Bronchial epithelial cell (primary cell): ENCODE results near the gene CCL22. TPM values are rescaled to one million over a fixed set of nuclear protein-coding genes. Genes with fewer than 3 reads are reported as not detected.

Experiments used
- DNase-seq: peaks from one replicate; pipeline ENCODE4 v3.0.0-alpha.2; 2010; ENCODE audit warnings: low read depth
- FAIRE-seq: peaks from 2 replicates; lab custom pipeline; 2011; peaks lifted over from hg19 to GRCh38; lab: Jason Lieb, UNC
- H3K27me3 ChIP-seq: 2 replicates; pipeline ENCODE4 v1.5.1; 2011; ENCODE audit warnings: low read length; ENCODE audit not compliant: control insufficient read depth, insufficient read depth
- H3K36me3 ChIP-seq: 2 replicates; pipeline ENCODE4 v1.5.1; 2011; ENCODE audit warnings: low read length; ENCODE audit not compliant: control insufficient read depth, insufficient read depth
- H3K4me3 ChIP-seq: 2 replicates; pipeline ENCODE4 v1.5.1; 2011; ENCODE audit warnings: mild to moderate bottlenecking, low read depth, low read length, control low read depth
- total RNA-seq: library from RNA; depleted of rRNA; stranded (reverse); fragments of >200 nt; gene quantifications from 2 replicates; pipeline ENCODE4 v1.2.1, GENCODE V29; 2014
- TF ChIP-seq, protein P1 (sequence below): IDR thresholded peaks from 2 replicates; pipeline ENCODE4 v1.5.1; 2011; ENCODE audit warnings: mild to moderate bottlenecking, moderate library complexity, low read length, control low read depth, inconsistent platforms; ENCODE audit not compliant: insufficient read depth, severe bottlenecking

Gene CCL22
- total RNA-seq, 1 donor from 2014 or later, result not detected

DNA sequence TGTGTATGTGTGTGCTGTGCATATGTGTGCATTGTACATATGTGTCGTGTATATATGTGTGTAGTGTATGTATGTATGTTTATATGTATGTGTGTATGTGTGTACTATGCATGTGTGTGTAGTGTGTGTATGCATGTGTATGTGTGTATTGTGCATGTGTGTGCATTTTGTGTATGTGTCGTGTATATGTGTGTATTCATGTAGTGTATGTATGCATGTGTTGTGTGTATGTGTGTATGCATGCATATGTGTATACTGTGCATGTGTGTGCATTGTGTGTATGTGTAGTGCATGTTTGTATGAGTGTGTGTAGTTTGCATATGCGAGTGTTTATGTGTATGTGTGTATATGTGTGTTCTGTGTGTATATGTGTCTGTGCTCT lies 30.5 kb downstream of the CCL22 start:
- Histone ChIP-seq H3K27me3 (peaks cover 4% of the 10 kb centered on the region), H3K4me3 (no peak overlapping the region), H3K36me3 (no peaks in the 10 kb centered on the region)
- no peak for FAIRE-seq
- TF ChIP-seq, protein P1, sequence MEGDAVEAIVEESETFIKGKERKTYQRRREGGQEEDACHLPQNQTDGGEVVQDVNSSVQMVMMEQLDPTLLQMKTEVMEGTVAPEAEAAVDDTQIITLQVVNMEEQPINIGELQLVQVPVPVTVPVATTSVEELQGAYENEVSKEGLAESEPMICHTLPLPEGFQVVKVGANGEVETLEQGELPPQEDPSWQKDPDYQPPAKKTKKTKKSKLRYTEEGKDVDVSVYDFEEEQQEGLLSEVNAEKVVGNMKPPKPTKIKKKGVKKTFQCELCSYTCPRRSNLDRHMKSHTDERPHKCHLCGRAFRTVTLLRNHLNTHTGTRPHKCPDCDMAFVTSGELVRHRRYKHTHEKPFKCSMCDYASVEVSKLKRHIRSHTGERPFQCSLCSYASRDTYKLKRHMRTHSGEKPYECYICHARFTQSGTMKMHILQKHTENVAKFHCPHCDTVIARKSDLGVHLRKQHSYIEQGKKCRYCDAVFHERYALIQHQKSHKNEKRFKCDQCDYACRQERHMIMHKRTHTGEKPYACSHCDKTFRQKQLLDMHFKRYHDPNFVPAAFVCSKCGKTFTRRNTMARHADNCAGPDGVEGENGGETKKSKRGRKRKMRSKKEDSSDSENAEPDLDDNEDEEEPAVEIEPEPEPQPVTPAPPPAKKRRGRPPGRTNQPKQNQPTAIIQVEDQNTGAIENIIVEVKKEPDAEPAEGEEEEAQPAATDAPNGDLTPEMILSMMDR, result no peak
- no peak for DNase-seq

DNA sequence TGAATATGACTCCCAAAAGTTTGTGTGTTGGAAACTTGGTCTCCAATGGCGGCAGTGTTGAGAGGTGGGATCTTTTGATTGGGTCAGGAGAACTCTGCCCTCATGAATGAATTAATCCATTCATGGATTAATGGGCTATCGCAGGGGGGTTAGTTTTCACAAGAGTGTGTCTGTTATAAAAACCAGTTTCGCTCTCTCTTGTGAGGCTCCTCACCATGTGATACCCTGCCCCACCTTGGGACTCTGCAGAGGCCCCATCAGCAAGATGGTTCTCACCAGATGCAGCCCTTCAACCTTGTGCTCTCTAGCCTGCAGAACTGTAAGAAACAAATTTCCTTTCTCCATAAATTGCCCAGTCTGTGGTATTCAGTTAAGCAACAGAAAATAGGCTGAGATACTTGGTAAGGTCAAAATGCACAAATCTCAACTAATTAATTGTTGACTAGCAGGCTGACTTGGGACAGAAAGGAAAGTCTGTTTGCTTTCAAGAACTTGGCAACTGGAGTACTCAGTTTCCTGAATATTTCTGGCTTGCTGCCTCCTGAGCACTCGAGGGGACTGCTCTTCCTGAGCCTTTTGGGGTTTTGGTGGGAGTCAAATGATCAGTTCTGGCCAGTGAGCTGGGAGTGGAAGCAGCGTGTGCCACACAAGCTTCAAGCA lies 32.2 kb downstream of the CCL22 start:
- no peak for FAIRE-seq
- Histone ChIP-seq H3K4me3 (no peak overlapping the region), H3K27me3 (peaks cover 2% of the 10 kb centered on the region), H3K36me3 (no peaks in the 10 kb centered on the region)
- DNase-seq, result no peak
- TF ChIP-seq, protein P1, result no peak

- Histone ChIP-seq H3K4me3 (no peak overlapping the region), H3K27me3 (peaks cover 2% of the 10 kb centered on the region), H3K36me3 (no peaks in the 10 kb centered on the region)
- TF ChIP-seq, protein P1, result no peak
- DNase-seq (no peak), FAIRE-seq (no peak)
Measured at GRCh38 chr16:57391300-57391699, 32.7 kb downstream of the CCL22 start.

DNA sequence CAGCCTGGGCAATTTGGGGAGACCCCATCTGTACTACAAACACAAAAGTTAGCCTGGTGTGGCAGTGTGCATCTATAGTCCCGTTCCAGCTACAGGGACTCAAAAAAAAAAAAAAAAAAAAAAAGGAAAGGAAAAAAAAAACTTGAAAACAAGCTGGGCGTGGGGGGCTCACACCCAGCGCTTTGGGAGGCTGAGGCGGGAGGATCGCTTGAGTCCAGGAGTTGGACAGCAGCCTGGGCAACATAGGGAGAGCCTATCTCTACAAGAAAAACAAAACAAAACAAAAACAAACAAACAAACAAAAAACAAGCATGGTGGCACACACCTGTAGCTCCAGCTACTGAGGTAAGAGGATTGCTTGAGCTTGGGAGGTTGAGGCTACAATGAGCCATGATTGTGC lies 33.1 kb downstream of the CCL22 start:
- Histone ChIP-seq H3K27me3 (no peaks in the 10 kb centered on the region), H3K4me3 (no peak overlapping the region), H3K36me3 (no peaks in the 10 kb centered on the region)
- no peak for FAIRE-seq
- TF ChIP-seq, protein P1, result no peak
- DNase-seq, result no peak

GRCh38 chr16:57392694-57393093 lies 34.1 kb downstream of the CCL22 start:
- DNase-seq (peak; percentile 66), FAIRE-seq (no peak)
- H3K4me3 ChIP-seq, result no peak overlapping the region
- no peaks in the 10 kb centered on the region for H3K36me3 ChIP-seq
- TF ChIP-seq, protein P1, result no peak
- peaks cover 2% of the 10 kb centered on the region for H3K27me3 ChIP-seq

- no peaks in the 10 kb centered on the region for H3K36me3 ChIP-seq
- TF ChIP-seq, protein P1, result no peak
- peak; percentile 81 for DNase-seq
- peaks cover 2% of the 10 kb centered on the region for H3K27me3 ChIP-seq
- peak; percentile 96 for FAIRE-seq
- no peak overlapping the region for H3K4me3 ChIP-seq
Measured at GRCh38 chr16:57394444-57394843, 35.9 kb downstream of the CCL22 start.
